PC-3 (cell line): ENCODE data around the gene DNAH3. TPM values are rescaled to one million over a fixed set of nuclear protein-coding genes. Genes with fewer than 3 reads are reported as not detected.

Experiments used
- ATAC-seq: fragments of 200-7000 bp; cut with Tn5 transposase; 2 replicates; pipeline ENCODE4 v1.9.1; 2020; ENCODE audit warnings: mild to moderate bottlenecking, moderate library complexity
- BruUV-seq: library from RNA; stranded (reverse); fragments of 400-500 nt; replicated peaks from 2 replicates; lab custom pipeline; 2021; lab: Mats Ljungman, UMichigan
- CTCF ChIA-PET: fragments of 300-600 bp; sonication (Branson Sonifier 250); formaldehyde crosslinking; loops from one replicate; lab custom pipeline; 2022; ENCODE audit warnings: antibody characterized with exemption; lab: Charles Lee
- POLR2A ChIA-PET: fragments of 300-600 bp; sonication (Branson Sonifier 250); formaldehyde crosslinking; loops from one replicate; lab custom pipeline; 2022; ENCODE audit warnings: antibody characterized with exemption; ENCODE audit not compliant: unreplicated experiment; lab: Charles Lee
- DNase-seq: peaks from one replicate; pipeline ENCODE4 v3.0.0-alpha.2; 2015
- H2AFZ ChIP-seq: fragments of 300-600 bp; sonication (generic); 2 replicates; pipeline ENCODE4 v1.6.0; 2016; ENCODE audit warnings: antibody characterized with exemption, low read length
- H3F3A ChIP-seq: fragments of 300-600 bp; sonication (generic); one replicate; pipeline ENCODE4 v1.6.0; 2017; ENCODE audit warnings: antibody characterized with exemption, low read length, control low read depth, mild to moderate bottlenecking; ENCODE audit not compliant: unreplicated experiment
- H3K27ac ChIP-seq: fragments of 300-600 bp; sonication (generic); 2 replicates; pipeline ENCODE4 v1.5.1; 2016; ENCODE audit warnings: mild to moderate bottlenecking, low read length
- H3K27me3 ChIP-seq: fragments of 300-600 bp; sonication (generic); 2 replicates; pipeline ENCODE4 v1.6.1; 2016; ENCODE audit warnings: low read length, mixed read lengths
- H3K36me3 ChIP-seq: fragments of 300-600 bp; sonication (generic); 2 replicates; pipeline ENCODE4 v1.6.1; 2016; ENCODE audit warnings: low read depth, mixed run types, low read length, mixed read lengths
- H3K4me1 ChIP-seq: fragments of 300-600 bp; sonication (generic); 2 replicates; pipeline ENCODE4 v1.5.1; 2016; ENCODE audit warnings: low read length; ENCODE audit not compliant: insufficient read depth
- H3K4me2 ChIP-seq: fragments of 300-600 bp; sonication (generic); 2 replicates; pipeline ENCODE4 v1.6.0; 2016; ENCODE audit warnings: low read length
- H3K4me3 ChIP-seq: fragments of 300-600 bp; sonication (generic); 2 replicates; pipeline ENCODE4 v1.5.1; 2016; ENCODE audit warnings: mild to moderate bottlenecking, low read length, mixed read lengths
- H3K79me2 ChIP-seq: fragments of 300-600 bp; sonication (generic); 2 replicates; pipeline ENCODE4 v1.6.1; 2017; ENCODE audit warnings: low read length, mixed read lengths
- H3K9ac ChIP-seq: fragments of 300-600 bp; sonication (generic); 2 replicates; pipeline ENCODE4 v1.6.0; 2016; ENCODE audit warnings: mild to moderate bottlenecking, low read length
- H3K9me2 ChIP-seq: fragments of 300-600 bp; sonication (generic); replicated peaks from 2 replicates; pipeline ENCODE4 v1.6.1; 2016; ENCODE audit warnings: mixed run types, low read length, mixed read lengths
- H3K9me3 ChIP-seq: fragments of 300-600 bp; sonication (generic); 2 replicates; pipeline ENCODE4 v1.6.1; 2016; ENCODE audit warnings: low read length, mixed read lengths
- H4K20me1 ChIP-seq: fragments of 300-600 bp; sonication (generic); 2 replicates; pipeline ENCODE4 v1.6.1; 2016; ENCODE audit warnings: low read length, mixed read lengths
- EZH2 ChIP-seq: fragments of 300-600 bp; sonication (generic); IDR thresholded peaks from one replicate; pipeline ENCODE4 v1.6.1; 2017; ENCODE audit warnings: antibody characterized with exemption, mild to moderate bottlenecking, low read length; ENCODE audit not compliant: unreplicated experiment
- EZH2phosphoT487 ChIP-seq: fragments of 300-600 bp; sonication (generic); IDR thresholded peaks from 2 replicates; pipeline ENCODE4 v1.6.1; 2018; ENCODE audit warnings: mild to moderate bottlenecking, antibody characterized with exemption, low read length, borderline replicate concordance
- intact Hi-C: fragments of 100-400 bp; cut with micrococcal nuclease; formaldehyde crosslinking; loops from 2 replicates; pipeline ENCODE4 v1.9.0; 2023
- total RNA-seq: library from RNA; depleted of rRNA; stranded (reverse); fragments of >200 nt; gene quantifications from 2 replicates; pipeline ENCODE4 v1.2.3, GENCODE V29; 2014
- TF ChIP-seq, protein P1 (sequence below): fragments of 300-600 bp; sonication (generic); conservative IDR thresholded peaks from 2 replicates; pipeline ENCODE4 v1.5.1; 2017; ENCODE audit warnings: antibody characterized with exemption, low read depth, mild to moderate bottlenecking, low read length

The DNAH3 gene
- total RNA-seq, 1 experiment from 2014 or later = 0.11 TPM

DNA sequence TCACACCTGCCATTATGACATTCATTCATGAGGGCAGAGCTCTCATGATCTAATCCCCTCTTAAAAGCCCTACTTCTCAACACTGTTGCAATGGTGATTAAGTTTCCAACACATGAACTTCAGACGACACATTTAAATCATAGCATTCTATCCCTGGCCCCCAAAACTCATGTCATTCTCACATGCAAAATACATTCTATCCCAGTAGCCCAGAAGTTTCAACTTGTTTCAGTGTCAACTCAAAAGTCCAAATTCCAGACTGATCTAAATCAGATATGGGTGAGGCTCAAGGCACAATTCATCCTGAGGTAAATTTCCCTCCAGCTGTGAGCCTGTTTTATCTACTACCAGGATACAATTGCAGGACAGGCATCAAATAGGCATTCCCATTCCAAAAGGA is 224.9 kb downstream of the DNAH3 start:
- no peaks in the 10 kb centered on the region for H4K20me1 ChIP-seq
- no peak overlapping the region for H3K4me2 ChIP-seq
- no peaks in the 10 kb centered on the region for H3K9me2 ChIP-seq
- no peaks in the 10 kb centered on the region for H3F3A ChIP-seq
- DNase-seq (no peak), ATAC-seq (no peak)
- no peaks in the 10 kb centered on the region for H3K79me2 ChIP-seq
- ChIA-PET CTCF (no interaction called here), POLR2A (no interaction called here)
- TF ChIP-seq EZH2phosphoT487 = no peak
- TF ChIP-seq, protein P1, sequence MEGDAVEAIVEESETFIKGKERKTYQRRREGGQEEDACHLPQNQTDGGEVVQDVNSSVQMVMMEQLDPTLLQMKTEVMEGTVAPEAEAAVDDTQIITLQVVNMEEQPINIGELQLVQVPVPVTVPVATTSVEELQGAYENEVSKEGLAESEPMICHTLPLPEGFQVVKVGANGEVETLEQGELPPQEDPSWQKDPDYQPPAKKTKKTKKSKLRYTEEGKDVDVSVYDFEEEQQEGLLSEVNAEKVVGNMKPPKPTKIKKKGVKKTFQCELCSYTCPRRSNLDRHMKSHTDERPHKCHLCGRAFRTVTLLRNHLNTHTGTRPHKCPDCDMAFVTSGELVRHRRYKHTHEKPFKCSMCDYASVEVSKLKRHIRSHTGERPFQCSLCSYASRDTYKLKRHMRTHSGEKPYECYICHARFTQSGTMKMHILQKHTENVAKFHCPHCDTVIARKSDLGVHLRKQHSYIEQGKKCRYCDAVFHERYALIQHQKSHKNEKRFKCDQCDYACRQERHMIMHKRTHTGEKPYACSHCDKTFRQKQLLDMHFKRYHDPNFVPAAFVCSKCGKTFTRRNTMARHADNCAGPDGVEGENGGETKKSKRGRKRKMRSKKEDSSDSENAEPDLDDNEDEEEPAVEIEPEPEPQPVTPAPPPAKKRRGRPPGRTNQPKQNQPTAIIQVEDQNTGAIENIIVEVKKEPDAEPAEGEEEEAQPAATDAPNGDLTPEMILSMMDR = no peak
- no peak for TF ChIP-seq EZH2
- no peaks in the 10 kb centered on the region for H3K36me3 ChIP-seq
- no peaks in the 10 kb centered on the region for H3K9me3 ChIP-seq
- no peak overlapping the region for H3K4me3 ChIP-seq
- H3K27ac ChIP-seq = no peak overlapping the region
- H3K27me3 ChIP-seq = no peaks in the 10 kb centered on the region
- H3K9ac ChIP-seq = no peak overlapping the region
- H3K4me1 ChIP-seq = no peaks in the 10 kb centered on the region
- H2AFZ ChIP-seq = no peak overlapping the region
- intact Hi-C loops = no loop called here
- no TSS peak for BruUV-seq

DNA sequence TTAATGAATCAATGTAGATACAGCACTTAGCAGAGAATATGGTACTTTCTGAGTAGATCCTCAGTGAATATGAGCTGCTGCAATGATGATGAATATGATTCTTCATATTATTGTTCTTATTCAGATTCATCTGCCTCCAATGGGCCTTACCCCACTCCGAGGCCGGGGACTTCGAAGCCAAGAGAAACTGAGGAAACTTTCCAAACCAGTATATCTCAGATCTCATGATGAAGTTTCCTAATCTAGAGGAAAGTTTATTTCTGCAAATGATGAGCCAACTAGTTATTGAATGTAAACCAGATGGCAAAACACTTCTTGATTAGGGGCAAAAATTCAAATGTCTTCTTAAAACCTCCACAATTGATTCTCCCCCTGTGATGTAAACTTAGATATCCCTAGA is 226.8 kb downstream of the DNAH3 start:
- no peak overlapping the region for H3K9ac ChIP-seq
- POLR2A ChIA-PET = no interaction called here
- no peaks in the 10 kb centered on the region for H4K20me1 ChIP-seq
- H3K27me3 ChIP-seq = no peaks in the 10 kb centered on the region
- no peak for TF ChIP-seq EZH2phosphoT487
- TF ChIP-seq, protein P1 = no peak
- no peak for TF ChIP-seq EZH2
- CTCF ChIA-PET = no interaction called here
- H3K9me3 ChIP-seq = no peaks in the 10 kb centered on the region
- H3K9me2 ChIP-seq = no peaks in the 10 kb centered on the region
- BruUV-seq = no TSS peak
- no peak overlapping the region for H3K4me2 ChIP-seq
- no peak overlapping the region for H3K27ac ChIP-seq
- H3F3A ChIP-seq = no peaks in the 10 kb centered on the region
- no peak for ATAC-seq
- H3K79me2 ChIP-seq = no peaks in the 10 kb centered on the region
- no peak overlapping the region for H2AFZ ChIP-seq
- no peaks in the 10 kb centered on the region for H3K4me1 ChIP-seq
- H3K4me3 ChIP-seq = no peak overlapping the region
- intact Hi-C loops = no loop called here
- no peak for DNase-seq
- H3K36me3 ChIP-seq = no peaks in the 10 kb centered on the region

DNA sequence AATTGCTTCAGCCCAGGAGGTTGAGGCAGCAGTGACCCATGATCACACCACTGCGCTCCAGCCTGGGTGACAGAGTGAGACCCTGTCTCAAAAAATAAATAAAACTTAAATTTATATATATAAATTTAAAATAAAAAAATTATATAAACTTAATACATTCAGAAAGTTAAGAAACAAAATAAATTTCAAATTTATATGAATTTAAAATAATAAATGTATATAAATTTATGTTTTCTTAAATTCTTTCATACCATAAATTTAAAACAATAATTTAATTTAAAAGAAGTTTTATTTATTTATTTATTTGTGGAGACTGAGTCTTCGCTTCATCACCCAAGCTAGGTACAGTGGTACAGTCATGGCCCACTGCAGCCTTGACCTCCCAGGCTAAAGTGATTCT is 229.8 kb downstream of the DNAH3 start:
- BruUV-seq = no TSS peak
- no peaks in the 10 kb centered on the region for H3K36me3 ChIP-seq
- no peaks in the 10 kb centered on the region for H3K9me2 ChIP-seq
- no peaks in the 10 kb centered on the region for H3K4me1 ChIP-seq
- no peak overlapping the region for H3K27ac ChIP-seq
- TF ChIP-seq EZH2 = no peak
- TF ChIP-seq, protein P1 = no peak
- no peak for TF ChIP-seq EZH2phosphoT487
- H3K9ac ChIP-seq = no peak overlapping the region
- ChIA-PET CTCF (no interaction called here), POLR2A (no interaction called here)
- H3K4me3 ChIP-seq = no peak overlapping the region
- H3F3A ChIP-seq = no peaks in the 10 kb centered on the region
- no peaks in the 10 kb centered on the region for H3K9me3 ChIP-seq
- no peak for ATAC-seq
- H2AFZ ChIP-seq = no peak overlapping the region
- no peaks in the 10 kb centered on the region for H3K79me2 ChIP-seq
- no peaks in the 10 kb centered on the region for H3K27me3 ChIP-seq
- H3K4me2 ChIP-seq = no peak overlapping the region
- DNase-seq = no peak
- intact Hi-C loops = no loop called here
- no peaks in the 10 kb centered on the region for H4K20me1 ChIP-seq
